K562 (cell line): ENCODE data around the gene TNK2. TPM values are rescaled to one million over a fixed set of nuclear protein-coding genes. Genes with fewer than 3 reads are reported as not detected.

ENCODE experiments used
- COPS2 ChIP-seq: fragments of 450-650 bp; conservative IDR thresholded peaks from 2 replicates; pipeline ENCODE4 v1.6.1; 2016; ENCODE audit warnings: mild to moderate bottlenecking, moderate library complexity
- HMG20A ChIP-seq: fragments of 450-650 bp; formaldehyde crosslinking; conservative IDR thresholded peaks from 2 replicates; pipeline ENCODE4 v1.4.0; 2020; ENCODE audit warnings: mild to moderate bottlenecking, mixed read lengths
- HOXB6 ChIP-seq: fragments of 250-450 bp; sonication (Bioruptor Pico); IDR thresholded peaks from 2 replicates; pipeline ENCODE4 v1.5.1; 2022; ENCODE audit warnings: mild to moderate bottlenecking, borderline replicate concordance
- KLF1 ChIP-seq: fragments of 450-650 bp; IDR thresholded peaks from 2 replicates; pipeline ENCODE4 v1.6.1; 2016; ENCODE audit warnings: missing genetic modification characterization, missing compliant biosample characterization
- ZNF586 ChIP-seq: fragments of 450-650 bp; formaldehyde crosslinking; conservative IDR thresholded peaks from 2 replicates; pipeline ENCODE4 v1.4.0; 2020; ENCODE audit warnings: mild to moderate bottlenecking, moderate library complexity
- polyA plus RNA-seq, 8 experiments: library from polyadenylated mRNA; depleted of rRNA in 4 of 8; stranded (reverse) in 5 of 8; unstranded in 3 of 8; fragments of >200 nt; fragmentation: Nextera tagmentation in 2 of 8; fragmentation: Illumina TruSeq in 1 of 8; extraction: Ambion mirVana in 2 of 8; extraction: Trizol in 1 of 8; gene quantifications; 2 replicates each; pipeline versions ENCODE4 v1.2.1 to v1.2.3, GENCODE V29; 2011 to 2014; ENCODE audit warnings: inconsistent platforms in 1 of 8, missing spikeins in 1 of 8
- total RNA-seq, 7 experiments: library from RNA; depleted of rRNA in 6 of 7; stranded (reverse); fragments of >200 nt in 6 of 7; fragmentation: Illumina TruSeq in 2 of 7; extraction: Trizol in 2 of 7; gene quantifications; 2 replicates each; pipeline versions ENCODE4 v1.2.1 to v1.2.3, GENCODE V29; 2011 to 2021; ENCODE audit warnings: low replicate concordance in 1 of 7
- TF ChIP-seq, protein P1 (sequence below): fragments of 450-650 bp; IDR thresholded peaks from 2 replicates; pipeline ENCODE4 v1.6.1; 2016; ENCODE audit warnings: mild to moderate bottlenecking, moderate library complexity
- TF ChIP-seq, protein P2 (sequence below): fragments of 250-450 bp; sonication (Bioruptor Pico); IDR thresholded peaks from 2 replicates; pipeline ENCODE4 v1.5.0; 2021
- TF ChIP-seq, protein P3 (sequence below): sonication (generic); formaldehyde crosslinking; IDR thresholded peaks from 2 replicates; pipeline ENCODE4 v1.8.1; 2022; ENCODE audit warnings: missing genetic modification reagents
- TF ChIP-seq, protein P4 (sequence below): fragments of 250-450 bp; sonication (Bioruptor Pico); IDR thresholded peaks from 2 replicates; pipeline ENCODE4 v1.5.1; 2021; ENCODE audit warnings: mild to moderate bottlenecking

The TNK2 gene
- total and polyA plus RNA-seq, 9 of the 15 experiments (the other 6 are each of a cell fraction or from before 2014, with no cell fraction given) = 0.03 to 33.8 (median 6.5) TPM

DNA sequence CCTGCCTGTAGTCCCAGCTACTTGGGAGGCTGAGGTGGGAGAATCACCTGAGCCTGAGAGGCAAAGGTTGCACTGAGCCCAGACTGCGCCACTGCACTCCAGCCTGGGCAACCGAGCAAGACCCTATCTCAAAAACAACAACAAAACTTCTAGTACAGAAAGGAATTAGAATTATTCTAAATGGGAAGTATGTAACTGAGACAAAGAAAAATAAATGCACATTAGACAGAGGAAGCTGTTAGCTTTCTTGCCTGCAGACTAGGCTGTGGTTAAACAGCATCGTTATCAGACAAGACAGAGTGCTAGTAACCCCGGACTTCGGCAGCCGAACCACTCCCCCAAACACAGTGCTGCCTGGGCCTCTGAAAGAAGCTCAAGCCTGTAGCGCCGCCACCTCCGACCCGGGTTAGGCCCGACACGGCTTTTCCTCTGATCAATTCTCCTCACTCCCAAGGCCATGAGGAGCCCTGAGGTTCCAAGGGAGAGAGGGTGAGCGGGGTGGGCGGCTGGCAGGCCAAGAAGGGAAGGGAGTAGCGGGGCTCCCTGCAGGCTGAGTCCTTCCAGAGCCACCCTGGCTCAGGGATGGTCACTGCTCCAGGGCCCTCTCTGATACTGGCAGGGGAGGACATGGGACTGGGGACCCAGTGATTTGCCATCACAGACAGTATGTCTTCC, 51.8 kb downstream of the TNK2 start (continued):
- TF ChIP-seq, protein P1, sequence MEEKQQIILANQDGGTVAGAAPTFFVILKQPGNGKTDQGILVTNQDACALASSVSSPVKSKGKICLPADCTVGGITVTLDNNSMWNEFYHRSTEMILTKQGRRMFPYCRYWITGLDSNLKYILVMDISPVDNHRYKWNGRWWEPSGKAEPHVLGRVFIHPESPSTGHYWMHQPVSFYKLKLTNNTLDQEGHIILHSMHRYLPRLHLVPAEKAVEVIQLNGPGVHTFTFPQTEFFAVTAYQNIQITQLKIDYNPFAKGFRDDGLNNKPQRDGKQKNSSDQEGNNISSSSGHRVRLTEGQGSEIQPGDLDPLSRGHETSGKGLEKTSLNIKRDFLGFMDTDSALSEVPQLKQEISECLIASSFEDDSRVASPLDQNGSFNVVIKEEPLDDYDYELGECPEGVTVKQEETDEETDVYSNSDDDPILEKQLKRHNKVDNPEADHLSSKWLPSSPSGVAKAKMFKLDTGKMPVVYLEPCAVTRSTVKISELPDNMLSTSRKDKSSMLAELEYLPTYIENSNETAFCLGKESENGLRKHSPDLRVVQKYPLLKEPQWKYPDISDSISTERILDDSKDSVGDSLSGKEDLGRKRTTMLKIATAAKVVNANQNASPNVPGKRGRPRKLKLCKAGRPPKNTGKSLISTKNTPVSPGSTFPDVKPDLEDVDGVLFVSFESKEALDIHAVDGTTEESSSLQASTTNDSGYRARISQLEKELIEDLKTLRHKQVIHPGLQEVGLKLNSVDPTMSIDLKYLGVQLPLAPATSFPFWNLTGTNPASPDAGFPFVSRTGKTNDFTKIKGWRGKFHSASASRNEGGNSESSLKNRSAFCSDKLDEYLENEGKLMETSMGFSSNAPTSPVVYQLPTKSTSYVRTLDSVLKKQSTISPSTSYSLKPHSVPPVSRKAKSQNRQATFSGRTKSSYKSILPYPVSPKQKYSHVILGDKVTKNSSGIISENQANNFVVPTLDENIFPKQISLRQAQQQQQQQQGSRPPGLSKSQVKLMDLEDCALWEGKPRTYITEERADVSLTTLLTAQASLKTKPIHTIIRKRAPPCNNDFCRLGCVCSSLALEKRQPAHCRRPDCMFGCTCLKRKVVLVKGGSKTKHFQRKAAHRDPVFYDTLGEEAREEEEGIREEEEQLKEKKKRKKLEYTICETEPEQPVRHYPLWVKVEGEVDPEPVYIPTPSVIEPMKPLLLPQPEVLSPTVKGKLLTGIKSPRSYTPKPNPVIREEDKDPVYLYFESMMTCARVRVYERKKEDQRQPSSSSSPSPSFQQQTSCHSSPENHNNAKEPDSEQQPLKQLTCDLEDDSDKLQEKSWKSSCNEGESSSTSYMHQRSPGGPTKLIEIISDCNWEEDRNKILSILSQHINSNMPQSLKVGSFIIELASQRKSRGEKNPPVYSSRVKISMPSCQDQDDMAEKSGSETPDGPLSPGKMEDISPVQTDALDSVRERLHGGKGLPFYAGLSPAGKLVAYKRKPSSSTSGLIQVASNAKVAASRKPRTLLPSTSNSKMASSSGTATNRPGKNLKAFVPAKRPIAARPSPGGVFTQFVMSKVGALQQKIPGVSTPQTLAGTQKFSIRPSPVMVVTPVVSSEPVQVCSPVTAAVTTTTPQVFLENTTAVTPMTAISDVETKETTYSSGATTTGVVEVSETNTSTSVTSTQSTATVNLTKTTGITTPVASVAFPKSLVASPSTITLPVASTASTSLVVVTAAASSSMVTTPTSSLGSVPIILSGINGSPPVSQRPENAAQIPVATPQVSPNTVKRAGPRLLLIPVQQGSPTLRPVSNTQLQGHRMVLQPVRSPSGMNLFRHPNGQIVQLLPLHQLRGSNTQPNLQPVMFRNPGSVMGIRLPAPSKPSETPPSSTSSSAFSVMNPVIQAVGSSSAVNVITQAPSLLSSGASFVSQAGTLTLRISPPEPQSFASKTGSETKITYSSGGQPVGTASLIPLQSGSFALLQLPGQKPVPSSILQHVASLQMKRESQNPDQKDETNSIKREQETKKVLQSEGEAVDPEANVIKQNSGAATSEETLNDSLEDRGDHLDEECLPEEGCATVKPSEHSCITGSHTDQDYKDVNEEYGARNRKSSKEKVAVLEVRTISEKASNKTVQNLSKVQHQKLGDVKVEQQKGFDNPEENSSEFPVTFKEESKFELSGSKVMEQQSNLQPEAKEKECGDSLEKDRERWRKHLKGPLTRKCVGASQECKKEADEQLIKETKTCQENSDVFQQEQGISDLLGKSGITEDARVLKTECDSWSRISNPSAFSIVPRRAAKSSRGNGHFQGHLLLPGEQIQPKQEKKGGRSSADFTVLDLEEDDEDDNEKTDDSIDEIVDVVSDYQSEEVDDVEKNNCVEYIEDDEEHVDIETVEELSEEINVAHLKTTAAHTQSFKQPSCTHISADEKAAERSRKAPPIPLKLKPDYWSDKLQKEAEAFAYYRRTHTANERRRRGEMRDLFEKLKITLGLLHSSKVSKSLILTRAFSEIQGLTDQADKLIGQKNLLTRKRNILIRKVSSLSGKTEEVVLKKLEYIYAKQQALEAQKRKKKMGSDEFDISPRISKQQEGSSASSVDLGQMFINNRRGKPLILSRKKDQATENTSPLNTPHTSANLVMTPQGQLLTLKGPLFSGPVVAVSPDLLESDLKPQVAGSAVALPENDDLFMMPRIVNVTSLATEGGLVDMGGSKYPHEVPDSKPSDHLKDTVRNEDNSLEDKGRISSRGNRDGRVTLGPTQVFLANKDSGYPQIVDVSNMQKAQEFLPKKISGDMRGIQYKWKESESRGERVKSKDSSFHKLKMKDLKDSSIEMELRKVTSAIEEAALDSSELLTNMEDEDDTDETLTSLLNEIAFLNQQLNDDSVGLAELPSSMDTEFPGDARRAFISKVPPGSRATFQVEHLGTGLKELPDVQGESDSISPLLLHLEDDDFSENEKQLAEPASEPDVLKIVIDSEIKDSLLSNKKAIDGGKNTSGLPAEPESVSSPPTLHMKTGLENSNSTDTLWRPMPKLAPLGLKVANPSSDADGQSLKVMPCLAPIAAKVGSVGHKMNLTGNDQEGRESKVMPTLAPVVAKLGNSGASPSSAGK = no peak; the same call in 1 of the 2 replicates
- TF ChIP-seq, protein P2, sequence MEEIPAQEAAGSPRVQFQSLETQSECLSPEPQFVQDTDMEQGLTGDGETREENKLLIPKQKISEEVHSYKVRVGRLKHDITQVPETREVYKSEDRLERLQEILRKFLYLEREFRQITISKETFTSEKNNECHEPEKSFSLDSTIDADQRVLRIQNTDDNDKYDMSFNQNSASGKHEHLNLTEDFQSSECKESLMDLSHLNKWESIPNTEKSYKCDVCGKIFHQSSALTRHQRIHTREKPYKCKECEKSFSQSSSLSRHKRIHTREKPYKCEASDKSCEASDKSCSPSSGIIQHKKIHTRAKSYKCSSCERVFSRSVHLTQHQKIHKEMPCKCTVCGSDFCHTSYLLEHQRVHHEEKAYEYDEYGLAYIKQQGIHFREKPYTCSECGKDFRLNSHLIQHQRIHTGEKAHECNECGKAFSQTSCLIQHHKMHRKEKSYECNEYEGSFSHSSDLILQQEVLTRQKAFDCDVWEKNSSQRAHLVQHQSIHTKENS (CRISPR knock-in tag) = no peak
- TF ChIP-seq HOXB6 (CRISPR knock-in tag) = no peak
- TF ChIP-seq COPS2 = no peak
- no peak for TF ChIP-seq KLF1 (tag)
- TF ChIP-seq, protein P3, sequence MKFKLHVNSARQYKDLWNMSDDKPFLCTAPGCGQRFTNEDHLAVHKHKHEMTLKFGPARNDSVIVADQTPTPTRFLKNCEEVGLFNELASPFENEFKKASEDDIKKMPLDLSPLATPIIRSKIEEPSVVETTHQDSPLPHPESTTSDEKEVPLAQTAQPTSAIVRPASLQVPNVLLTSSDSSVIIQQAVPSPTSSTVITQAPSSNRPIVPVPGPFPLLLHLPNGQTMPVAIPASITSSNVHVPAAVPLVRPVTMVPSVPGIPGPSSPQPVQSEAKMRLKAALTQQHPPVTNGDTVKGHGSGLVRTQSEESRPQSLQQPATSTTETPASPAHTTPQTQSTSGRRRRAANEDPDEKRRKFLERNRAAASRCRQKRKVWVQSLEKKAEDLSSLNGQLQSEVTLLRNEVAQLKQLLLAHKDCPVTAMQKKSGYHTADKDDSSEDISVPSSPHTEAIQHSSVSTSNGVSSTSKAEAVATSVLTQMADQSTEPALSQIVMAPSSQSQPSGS (CRISPR knock-in tag) = no peak
- no peak for TF ChIP-seq HMG20A (CRISPR knock-in tag)
- TF ChIP-seq ZNF586 (CRISPR knock-in tag) = no peak
- TF ChIP-seq, protein P4, sequence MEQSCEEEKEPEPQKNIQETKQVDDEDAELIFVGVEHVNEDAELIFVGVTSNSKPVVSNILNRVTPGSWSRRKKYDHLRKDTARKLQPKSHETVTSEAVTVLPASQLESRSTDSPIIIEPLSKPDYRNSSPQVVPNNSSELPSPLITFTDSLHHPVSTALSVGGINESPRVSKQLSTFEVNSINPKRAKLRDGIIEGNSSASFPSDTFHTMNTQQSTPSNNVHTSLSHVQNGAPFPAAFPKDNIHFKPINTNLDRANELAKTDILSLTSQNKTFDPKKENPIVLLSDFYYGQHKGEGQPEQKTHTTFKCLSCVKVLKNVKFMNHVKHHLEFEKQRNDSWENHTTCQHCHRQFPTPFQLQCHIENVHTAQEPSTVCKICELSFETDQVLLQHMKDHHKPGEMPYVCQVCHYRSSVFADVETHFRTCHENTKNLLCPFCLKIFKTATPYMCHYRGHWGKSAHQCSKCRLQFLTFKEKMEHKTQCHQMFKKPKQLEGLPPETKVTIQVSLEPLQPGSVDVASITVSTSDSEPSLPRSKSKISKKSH (CRISPR knock-in tag) = no peak
